HepG2 (cell line): ENCODE results near the gene DGKB.

Experiments used
- EZH2 ChIP-seq: conservative IDR thresholded peaks from 2 replicates; pipeline ENCODE4 v1.6.1; 2012; ENCODE audit warnings: mild to moderate bottlenecking, low read depth, low read length, moderate library complexity
- FOSL1 ChIP-seq: sonication (generic); formaldehyde crosslinking; IDR thresholded peaks from 2 replicates; pipeline ENCODE4 v1.9.0; 2021; ENCODE audit warnings: missing genetic modification reagents, borderline replicate concordance
- HDAC2 ChIP-seq: sonication (generic); formaldehyde crosslinking; IDR thresholded peaks from 2 replicates; pipeline ENCODE4 v1.4.0; 2020; ENCODE audit warnings: missing genetic modification reagents
- HDAC6 ChIP-seq: fragments of 200-600 bp; sonication (generic); IDR thresholded peaks from 2 replicates; pipeline ENCODE4 v1.7.0; 2017; ENCODE audit warnings: mild to moderate bottlenecking, antibody characterized with exemption, low read length, low read depth
- JUND ChIP-seq: sonication (generic); formaldehyde crosslinking; IDR thresholded peaks from 2 replicates; pipeline ENCODE4 v1.8.0; 2022; ENCODE audit warnings: mild to moderate bottlenecking, missing genetic modification reagents
- KAT8 ChIP-seq: IDR thresholded peaks from 2 replicates; pipeline ENCODE4 v1.6.1; 2016; ENCODE audit warnings: missing genetic modification reagents, missing compliant biosample characterization
- SNRNP70 ChIP-seq: fragments of 200-400 bp; formaldehyde crosslinking; IDR thresholded peaks from 2 replicates; pipeline ENCODE4 v1.6.1; 2017; ENCODE audit warnings: mild to moderate bottlenecking, low read depth, low read length, moderate library complexity
- SP2 ChIP-seq: sonication (generic); formaldehyde crosslinking; IDR thresholded peaks from 2 replicates; pipeline ENCODE4 v1.5.1; 2020; ENCODE audit warnings: mild to moderate bottlenecking, missing genetic modification reagents
- SRSF1 ChIP-seq: fragments of 200-400 bp; formaldehyde crosslinking; optimal IDR thresholded peaks from 2 replicates; pipeline ENCODE3; 2017; ENCODE audit warnings: mild to moderate bottlenecking, low read depth, low read length, moderate library complexity
- TARDBP ChIP-seq: sonication (generic); formaldehyde crosslinking; IDR thresholded peaks from 2 replicates; pipeline ENCODE4 v1.8.0; 2022; ENCODE audit warnings: mild to moderate bottlenecking, missing genetic modification reagents
- TOPORS ChIP-seq: sonication (generic); formaldehyde crosslinking; IDR thresholded peaks from 2 replicates; pipeline ENCODE4 v1.8.0; 2023; ENCODE audit warnings: mild to moderate bottlenecking, missing genetic modification reagents
- ZNF20 ChIP-seq: sonication (generic); formaldehyde crosslinking; IDR thresholded peaks from 2 replicates; pipeline ENCODE4 v1.4.0; 2020; ENCODE audit warnings: mild to moderate bottlenecking, moderate library complexity, missing genetic modification reagents
- TF ChIP-seq, protein P1 (sequence below): sonication (generic); formaldehyde crosslinking; IDR thresholded peaks from 2 replicates; pipeline ENCODE4 v1.5.1; 2020; ENCODE audit warnings: missing genetic modification reagents, mild to moderate bottlenecking, borderline replicate concordance
- TF ChIP-seq, protein P2 (sequence below): sonication (generic); formaldehyde crosslinking; IDR thresholded peaks from 2 replicates; pipeline ENCODE4 v1.5.0; 2020; ENCODE audit warnings: mild to moderate bottlenecking, missing genetic modification reagents, moderate library complexity

DNA sequence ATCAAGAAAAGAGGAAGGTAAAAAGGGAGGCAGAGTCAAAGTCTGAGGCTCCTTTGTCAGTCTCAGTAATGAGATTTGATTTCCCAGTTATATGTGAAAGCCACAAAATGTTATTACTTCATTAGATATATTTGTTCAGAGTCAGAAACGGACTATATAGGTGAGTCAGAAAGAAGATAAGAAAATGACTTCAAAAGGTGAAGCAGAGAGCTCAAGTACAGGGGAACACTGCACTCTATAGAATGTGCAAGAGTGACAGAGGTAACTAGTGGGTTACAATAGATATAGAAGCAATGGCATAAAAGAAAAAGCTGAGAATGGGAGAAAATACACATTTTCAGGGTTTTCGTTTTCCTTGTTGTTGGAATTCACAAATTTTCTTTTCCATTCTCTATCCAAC, 43.3 kb downstream of the DGKB start:
- TF ChIP-seq HDAC2 (CRISPR knock-in tag) (no peak), ZNF20 (CRISPR knock-in tag) (no peak), JUND (CRISPR knock-in tag) (no peak), TOPORS (CRISPR knock-in tag) (no peak), KAT8 (CRISPR knock-in tag) (no peak), SP2 (no peak), EZH2 (no peak), SNRNP70 (no peak), SRSF1 (no peak), FOSL1 (no peak), HDAC6 (no peak), TARDBP (CRISPR knock-in tag) (no peak)
- TF ChIP-seq, protein P1, sequence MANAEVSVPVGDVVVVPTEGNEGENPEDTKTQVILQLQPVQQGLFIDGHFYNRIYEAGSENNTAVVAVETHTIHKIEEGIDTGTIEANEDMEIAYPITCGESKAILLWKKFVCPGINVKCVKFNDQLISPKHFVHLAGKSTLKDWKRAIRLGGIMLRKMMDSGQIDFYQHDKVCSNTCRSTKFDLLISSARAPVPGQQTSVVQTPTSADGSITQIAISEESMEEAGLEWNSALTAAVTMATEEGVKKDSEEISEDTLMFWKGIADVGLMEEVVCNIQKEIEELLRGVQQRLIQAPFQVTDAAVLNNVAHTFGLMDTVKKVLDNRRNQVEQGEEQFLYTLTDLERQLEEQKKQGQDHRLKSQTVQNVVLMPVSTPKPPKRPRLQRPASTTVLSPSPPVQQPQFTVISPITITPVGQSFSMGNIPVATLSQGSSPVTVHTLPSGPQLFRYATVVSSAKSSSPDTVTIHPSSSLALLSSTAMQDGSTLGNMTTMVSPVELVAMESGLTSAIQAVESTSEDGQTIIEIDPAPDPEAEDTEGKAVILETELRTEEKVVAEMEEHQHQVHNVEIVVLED (CRISPR knock-in tag) = no peak
- TF ChIP-seq, protein P2, sequence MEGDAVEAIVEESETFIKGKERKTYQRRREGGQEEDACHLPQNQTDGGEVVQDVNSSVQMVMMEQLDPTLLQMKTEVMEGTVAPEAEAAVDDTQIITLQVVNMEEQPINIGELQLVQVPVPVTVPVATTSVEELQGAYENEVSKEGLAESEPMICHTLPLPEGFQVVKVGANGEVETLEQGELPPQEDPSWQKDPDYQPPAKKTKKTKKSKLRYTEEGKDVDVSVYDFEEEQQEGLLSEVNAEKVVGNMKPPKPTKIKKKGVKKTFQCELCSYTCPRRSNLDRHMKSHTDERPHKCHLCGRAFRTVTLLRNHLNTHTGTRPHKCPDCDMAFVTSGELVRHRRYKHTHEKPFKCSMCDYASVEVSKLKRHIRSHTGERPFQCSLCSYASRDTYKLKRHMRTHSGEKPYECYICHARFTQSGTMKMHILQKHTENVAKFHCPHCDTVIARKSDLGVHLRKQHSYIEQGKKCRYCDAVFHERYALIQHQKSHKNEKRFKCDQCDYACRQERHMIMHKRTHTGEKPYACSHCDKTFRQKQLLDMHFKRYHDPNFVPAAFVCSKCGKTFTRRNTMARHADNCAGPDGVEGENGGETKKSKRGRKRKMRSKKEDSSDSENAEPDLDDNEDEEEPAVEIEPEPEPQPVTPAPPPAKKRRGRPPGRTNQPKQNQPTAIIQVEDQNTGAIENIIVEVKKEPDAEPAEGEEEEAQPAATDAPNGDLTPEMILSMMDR (CRISPR knock-in tag) = no peak
